SK-N-SH treated with all-trans-retinoic acid at 6 μM for 48 hours (cell line): ENCODE results near the gene GPR68.

Source experiments
- ESRRG ChIP-seq: fragments of 250-450 bp; sonication (Bioruptor Pico); IDR thresholded peaks from 2 replicates; pipeline ENCODE4 v1.6.1; 2021; ENCODE audit warnings: mild to moderate bottlenecking
- ZNF70 ChIP-seq: fragments of 450-650 bp; formaldehyde crosslinking; IDR thresholded peaks from 2 replicates; pipeline ENCODE4 v1.5.0; 2020; ENCODE audit warnings: mild to moderate bottlenecking, moderate library complexity

DNA sequence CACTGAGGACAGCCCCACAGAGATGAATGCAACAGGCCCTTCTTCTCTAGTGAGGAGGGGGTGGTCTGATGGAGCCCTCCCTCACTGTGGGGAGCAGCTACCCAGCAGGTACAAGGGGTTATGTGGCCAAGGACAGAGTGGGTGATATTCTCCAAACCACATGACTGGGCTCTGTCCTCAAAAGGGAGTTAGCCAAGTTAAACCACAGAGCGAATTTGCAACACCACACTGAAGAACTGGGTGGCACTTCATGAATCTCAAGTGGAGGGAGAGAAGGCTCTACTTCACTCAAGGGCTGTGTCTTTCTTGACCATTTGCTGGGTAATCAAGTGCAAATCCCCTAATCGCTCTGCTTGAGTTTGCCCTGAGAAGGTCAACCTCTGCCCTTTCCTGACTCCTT is 12.5 kb downstream of the GPR68 start:
- no peak for TF ChIP-seq ZNF70 (CRISPR knock-in tag)
- TF ChIP-seq ESRRG (CRISPR knock-in tag): no peak
